Sciatic nerve (tissue), 2 donors: ENCODE data around the gene DMD. TPM values are rescaled to one million over a fixed set of nuclear protein-coding genes. Genes with fewer than 3 reads are reported as not detected.
"Not testable (repeated sequence)": the region's sequence is repeated elsewhere in the genome, so short reads cannot be mapped to it uniquely, and the experiment has no call there.

ENCODE experiments used
- ATAC-seq: fragments of 200-7000 bp; cut with Tn5 transposase; one replicate; pipeline ENCODE4 v1.9.1; 2020; ENCODE audit warnings: mild to moderate bottlenecking, moderate library complexity
- DNase-seq: peaks from one replicate; pipeline ENCODE4 v3.0.0-alpha.2; 2020; ENCODE audit warnings: low spot score
- intact Hi-C: fragments of 100-400 bp; cut with DNase I; formaldehyde crosslinking; loops from one replicate; pipeline ENCODE4 v1.14.2; 2022
- total RNA-seq: library from RNA; stranded (reverse); fragmentation: NEBNext Ultra II Directional; extraction: Animal tissue kit (Norgen Biotek cat#: 25700); gene quantifications from one replicate; pipeline ENCODE4 v1.2.1, GENCODE V29; 2021
- donor health status: DM: no; HTN: no; CAD: no.
- donor health status: DM: no; HTN: no; CAD: no.

The DMD gene
- total RNA-seq, 1 donor from 2014 or later, result 306 TPM

DNA sequence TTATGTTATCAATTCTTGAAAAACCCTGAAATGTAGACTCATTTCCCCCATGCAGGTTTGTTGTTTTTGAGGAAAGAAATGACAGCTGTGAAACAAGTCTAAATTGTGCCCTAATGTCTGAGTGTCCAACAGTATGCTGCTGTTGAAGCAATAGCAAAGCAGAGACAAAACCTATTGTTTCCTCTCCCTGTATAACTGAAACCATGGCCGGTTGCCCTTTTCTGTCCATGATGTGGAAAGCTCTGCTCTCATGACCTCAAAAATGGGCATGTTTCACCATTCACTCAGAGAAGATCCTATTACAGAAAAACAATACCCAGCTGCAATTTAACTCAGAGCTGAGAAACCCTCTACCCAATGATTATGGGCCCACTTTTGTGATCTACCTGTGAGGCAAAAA, 1826.9 kb downstream of the DMD start:
- DNase-seq, result no peak
- ATAC-seq, result no peak
- intact Hi-C loops, result no loop called here

DNA sequence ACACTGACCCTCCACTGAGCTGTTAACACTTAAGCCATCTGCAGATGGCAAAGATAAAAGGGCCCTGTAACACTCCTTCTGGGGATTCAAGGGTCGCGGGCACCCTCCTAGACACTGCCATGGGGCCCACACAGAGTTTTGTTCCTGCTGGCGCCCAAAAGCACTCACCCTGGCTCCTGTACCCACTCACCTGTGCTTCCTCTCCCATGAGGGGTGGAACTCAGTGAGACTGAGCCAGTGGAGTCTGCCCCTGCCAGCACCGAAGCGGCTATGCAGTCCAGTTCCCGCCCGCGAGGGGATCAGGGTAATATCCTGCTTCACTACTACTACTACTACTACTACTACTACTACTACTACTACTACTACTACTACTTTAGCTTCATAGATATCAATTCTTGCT, 1827.4 kb downstream of the DMD start:
- ATAC-seq, result no peak
- DNase-seq, result no peak

DNA sequence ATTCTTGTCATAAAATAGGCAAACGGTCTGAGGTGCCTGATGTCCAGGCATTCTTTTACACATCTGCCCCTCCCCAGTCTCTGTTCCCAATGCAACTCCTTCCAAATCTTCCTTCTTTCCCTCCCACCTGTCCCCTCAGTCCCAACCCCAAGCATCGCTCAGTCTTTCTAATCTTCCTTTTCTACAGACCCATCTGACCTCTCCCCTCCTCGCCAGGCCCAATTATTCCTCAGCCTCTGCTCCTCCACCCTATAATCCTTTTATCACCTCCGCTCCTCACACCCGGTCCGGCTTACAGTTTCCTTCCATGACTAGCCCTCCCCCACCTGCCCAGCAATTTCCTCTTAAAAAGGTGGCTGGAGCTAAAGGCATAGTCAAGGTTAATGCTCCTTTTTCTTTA, 1832.4 kb downstream of the DMD start:
- DNase-seq, intact Hi-C loops, ATAC-seq: not testable (repeated sequence)

More for the DNA sequence above, 1827.4 kb downstream of the DMD start:
- intact Hi-C loops, result no loop called here

DNA sequence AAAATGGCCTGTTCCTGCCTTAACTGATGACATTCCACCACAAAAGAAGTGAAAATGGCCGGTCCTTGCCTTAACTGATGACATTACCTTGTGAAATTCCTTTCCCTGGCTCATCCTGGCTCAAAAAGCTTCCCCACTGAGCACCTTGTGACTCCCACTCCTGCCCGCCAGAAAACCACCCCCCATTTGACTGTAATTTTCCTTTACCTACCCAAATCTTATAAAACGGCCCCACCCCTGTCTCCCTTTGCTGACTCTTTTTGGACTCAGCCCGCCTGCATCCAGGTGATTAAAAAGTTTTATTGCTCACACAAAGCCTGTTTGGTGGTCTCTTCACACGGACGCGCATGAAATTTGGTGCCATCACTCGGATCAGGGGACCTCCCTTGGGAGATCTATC, 1833.5 kb downstream of the DMD start:
- intact Hi-C loops, ATAC-seq, DNase-seq: not testable (repeated sequence)

DNA sequence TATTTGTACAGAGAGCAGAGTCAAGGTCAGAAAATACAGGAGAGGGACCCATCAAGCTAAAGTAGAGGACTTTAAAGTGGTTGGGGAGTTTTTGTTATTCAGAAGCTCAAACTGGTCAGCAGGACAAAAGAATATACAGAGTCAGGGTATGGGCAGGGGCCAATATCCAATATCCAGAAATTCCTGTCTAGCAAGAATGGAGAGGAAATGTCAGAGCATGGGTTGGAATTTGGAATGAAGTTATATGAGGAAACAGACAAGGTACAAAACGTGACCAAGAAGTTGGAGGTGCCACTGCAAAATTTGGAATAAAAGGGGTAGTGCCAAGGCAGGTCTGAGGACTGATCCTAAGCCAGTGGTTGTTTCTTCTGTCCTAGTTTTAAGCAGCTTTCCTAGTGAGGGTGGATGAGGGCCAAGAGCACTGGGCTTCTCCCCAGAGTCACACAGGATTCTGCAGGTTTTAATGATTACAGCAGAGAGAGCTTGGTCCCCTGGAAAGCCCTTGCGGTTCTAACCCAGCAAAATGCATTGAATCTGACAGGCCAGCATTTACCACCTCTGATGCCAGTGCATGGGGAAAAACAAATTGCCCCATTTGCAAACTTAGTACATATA, 1834.8 kb downstream of the DMD start:
- ATAC-seq, result peak; percentile 39
- intact Hi-C loops, result no loop called here
- no peak for DNase-seq

DNA sequence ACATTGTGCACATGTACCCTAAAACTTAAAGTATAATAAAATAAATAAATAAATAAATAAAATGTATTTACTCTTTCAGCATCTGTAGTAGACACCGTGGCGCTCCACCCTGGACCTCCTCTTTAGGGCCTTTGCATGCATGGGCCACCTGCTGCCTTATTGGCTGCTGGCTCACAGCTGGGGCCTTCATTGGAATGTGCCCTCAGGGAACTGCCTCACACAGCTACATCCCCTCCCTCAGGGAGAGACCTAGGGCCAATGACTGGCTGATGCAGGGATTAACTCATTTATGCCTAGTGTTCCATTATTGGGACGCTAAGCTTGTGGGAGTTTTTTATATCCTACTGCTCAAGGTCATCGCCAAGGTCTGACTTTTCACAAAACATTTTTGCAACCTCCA, 1836.6 kb downstream of the DMD start:
- ATAC-seq (no peak), DNase-seq (no peak)
- intact Hi-C loops, result no loop called here

DNA sequence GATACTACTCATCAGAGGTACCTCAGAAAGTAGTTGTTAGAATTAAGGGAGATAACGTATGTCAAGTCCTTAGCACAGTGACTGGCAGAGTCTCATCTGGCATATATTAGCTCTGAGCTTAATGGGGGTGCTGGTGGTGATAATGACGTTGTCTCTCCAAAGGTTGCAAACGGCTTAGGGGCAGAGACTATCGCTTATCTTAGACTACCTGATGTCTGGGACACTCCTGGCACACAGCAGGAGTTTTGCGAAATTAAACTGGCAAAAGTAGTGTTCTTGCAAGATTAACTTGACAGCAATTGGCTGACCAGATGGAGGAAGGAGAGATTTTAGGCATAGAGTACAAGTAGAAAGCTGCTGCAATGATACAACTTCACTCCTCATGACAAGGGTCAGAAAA, 1839.4 kb downstream of the DMD start:
- intact Hi-C loops, result no loop called here
- ATAC-seq (no peak), DNase-seq (no peak)

DNA sequence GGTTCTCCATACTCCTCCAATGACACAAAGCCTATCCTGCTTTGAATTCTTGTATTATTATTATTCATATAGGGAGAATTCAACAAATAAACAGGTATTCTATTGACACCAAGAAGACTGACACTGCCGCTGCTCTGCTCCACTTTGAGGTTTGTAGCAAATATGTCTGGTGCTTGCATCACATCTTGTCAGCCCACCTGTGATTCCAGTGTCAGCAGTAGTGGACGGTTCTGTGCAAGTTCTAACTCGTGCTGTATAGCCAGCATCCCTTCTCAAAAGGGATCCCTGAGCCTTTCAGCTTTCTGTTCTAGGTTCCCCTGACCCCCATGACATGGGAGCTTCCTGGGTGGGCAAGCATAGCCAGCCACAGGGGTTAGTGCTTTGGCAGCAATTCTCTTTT, 1843.5 kb downstream of the DMD start:
- DNase-seq (no peak), ATAC-seq (no peak)
- intact Hi-C loops, result no loop called here

DNA sequence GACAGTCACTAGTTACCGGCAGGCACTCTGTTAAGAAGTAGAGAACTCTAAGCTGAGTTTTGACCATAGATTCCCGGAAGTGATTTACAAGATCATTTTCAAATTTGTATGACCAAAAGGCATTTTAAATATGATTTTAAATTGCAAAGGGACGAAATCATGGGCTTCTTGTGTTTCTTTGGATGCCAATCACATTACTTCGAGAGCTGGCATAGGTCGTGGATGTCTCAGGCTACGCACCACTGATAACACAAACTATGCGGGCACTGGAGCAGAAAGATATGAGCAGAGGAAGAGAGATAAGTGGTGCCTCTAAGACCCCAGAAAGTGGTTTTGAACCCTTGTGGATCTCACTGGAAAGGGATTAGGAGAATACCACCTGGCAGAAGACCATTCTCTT, 1845.3 kb downstream of the DMD start:
- ATAC-seq (no peak), DNase-seq (no peak)
- intact Hi-C loops, result no loop called here

DNA sequence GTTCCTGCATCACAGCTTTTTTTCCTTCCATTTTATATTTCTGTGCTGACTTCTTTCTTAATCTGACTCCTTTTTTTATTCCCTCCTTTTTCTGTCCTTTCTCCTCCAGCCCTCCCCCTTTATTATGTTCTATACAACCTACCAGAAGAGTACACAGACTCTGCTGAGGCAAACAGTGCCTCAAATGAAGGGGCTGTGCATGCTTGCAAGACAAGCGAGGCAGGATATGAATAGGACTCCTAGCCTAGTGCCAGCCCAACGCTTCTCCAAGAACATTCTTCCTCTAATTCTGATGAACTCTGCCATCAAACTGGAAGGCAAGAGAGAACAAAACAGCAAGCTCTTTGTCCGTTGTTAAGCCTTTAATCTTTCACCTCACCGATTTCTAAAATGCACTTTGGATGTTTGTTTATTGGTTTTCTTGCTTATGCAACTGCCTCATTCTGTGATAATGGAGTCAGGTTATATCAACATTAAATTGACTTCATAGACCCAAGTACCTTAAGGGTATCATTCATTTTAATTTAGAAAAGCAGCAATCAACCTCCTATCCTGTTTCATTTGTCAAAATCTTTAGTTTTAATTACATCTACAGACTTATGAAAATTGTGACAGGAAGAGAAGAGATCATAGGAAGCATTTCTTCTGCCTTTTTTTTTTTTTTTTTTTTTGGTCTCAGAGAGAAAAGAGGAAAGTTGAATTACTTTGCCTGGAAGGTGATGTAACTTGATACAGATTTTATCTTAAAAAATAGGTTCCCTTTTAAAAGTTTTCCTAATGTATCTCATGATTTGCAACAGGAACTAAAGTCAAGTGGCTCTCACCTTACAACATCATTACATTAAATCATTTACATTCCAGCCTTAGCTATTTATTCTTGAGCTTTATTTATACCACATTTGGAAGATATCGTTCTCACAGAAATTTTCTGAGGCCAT, 1854.8 kb downstream of the DMD start:
- DNase-seq (no peak), ATAC-seq (peak; percentile 49)
- intact Hi-C loops, result no loop called here

DNA sequence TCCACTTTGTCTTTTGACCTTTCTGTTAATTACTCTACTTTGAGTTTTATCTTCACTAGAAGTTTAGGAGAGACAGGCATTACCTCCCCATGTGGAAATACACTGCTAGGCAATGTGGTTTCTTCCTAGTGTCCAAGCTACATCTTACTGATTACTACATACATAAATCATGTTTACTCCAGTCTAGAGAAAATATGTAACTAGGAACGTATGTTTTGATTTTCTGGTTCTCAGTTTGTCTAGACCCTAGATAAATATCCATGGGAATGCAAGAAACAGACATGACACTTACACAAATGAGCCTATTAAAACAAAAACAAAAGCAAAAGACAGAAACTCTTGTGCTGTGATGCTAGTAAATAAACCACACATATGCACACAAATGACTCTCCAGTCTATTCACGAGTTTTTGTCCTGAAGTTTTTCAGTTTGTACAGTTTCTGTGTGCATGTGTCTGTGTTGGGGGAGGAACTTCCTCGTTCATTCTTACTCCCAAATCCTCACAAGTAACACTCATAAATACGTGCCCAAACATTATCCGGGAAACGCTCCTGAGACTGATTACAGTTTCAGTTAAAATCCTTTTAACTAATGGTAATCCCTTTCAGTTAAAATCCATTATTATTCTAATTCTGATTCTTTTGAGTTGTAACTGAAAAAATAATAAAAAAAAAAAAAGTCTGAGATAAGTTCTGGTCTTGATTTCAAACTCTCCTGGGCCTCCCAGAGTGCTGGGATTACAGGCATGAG, 1856.0 kb downstream of the DMD start:
- no peak for ATAC-seq
- intact Hi-C loops, result no loop called here

DNA sequence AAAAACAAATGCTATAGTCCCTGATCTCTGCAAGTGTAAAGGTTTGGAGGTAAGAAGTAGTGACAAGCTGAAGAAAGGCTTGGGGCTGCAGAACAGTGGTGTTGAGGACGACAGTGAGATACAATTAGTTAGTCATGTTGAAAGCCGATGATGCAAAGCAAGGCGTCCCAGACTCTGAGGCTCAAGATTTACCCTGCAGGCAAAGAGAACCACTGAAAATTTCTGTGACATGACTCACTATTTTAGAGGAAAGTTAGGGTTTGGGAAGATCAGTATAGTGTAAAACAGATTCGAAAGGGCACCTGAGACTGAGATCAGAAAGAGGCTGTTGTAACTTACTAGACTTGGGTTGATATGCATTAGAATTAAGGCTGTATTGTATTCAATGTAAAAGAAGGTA, 1858.3 kb downstream of the DMD start:
- intact Hi-C loops, result no loop called here
- DNase-seq, result no peak
- no peak for ATAC-seq

More for the DNA sequence above, 1856.0 kb downstream of the DMD start:
- no peak for DNase-seq

DNA sequence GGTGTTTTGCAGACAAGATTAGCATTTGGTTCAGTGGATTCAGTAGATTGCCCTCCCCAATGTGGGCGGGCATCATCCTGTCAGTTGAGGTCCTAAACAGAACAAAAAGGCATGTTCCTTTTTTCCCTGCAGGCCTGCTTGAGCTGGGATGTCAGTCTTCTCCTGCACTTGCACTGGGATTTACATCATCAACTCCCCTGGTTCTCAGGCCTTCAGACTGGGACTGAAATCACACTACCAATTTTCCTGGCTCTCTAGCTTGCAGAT, 1860.6 kb downstream of the DMD start:
- intact Hi-C loops, result no loop called here

DNA sequence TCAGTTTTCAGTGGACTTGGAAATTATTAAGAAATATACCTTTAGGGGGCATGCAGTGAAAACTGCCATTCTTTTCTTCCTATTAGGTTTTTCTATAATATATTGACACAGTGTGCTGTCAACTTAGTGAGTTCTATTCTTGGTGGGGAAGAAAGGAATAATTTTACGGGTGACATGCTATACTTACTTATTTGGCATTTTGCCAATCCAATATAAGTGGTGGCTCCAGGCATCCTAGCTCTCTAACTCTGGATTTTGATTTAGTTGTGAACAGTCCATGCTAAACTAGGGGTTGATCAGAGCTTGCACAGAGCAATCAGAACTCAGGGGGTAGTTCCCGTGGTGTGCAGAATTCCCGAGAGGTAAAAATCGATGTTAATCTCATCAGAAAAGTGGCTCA, 1861.8 kb downstream of the DMD start:
- ATAC-seq (no peak), DNase-seq (no peak)
- intact Hi-C loops, result no loop called here

More for the DNA sequence above, 1860.6 kb downstream of the DMD start:
- DNase-seq (no peak), ATAC-seq (no peak)

DNA sequence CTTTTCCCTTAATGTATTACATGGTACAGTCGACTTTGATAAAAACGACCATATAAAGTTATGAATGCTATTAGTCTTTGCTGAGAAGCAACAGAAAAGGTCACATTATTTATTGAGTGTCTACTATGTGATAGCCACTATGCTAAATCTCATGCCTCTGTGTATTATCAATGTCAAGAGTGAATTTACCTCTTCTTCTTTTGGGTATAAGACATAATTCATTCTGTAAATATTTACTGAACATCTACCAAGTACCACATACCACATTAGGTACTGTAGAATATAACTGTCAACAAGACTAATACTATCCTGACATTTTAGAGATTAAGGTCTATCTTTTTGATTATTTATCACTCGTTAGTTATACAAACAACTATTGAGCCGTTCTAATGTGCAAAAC, 1870.8 kb downstream of the DMD start:
- intact Hi-C loops, result no loop called here
- DNase-seq, result no peak
- ATAC-seq, result no peak

DNA sequence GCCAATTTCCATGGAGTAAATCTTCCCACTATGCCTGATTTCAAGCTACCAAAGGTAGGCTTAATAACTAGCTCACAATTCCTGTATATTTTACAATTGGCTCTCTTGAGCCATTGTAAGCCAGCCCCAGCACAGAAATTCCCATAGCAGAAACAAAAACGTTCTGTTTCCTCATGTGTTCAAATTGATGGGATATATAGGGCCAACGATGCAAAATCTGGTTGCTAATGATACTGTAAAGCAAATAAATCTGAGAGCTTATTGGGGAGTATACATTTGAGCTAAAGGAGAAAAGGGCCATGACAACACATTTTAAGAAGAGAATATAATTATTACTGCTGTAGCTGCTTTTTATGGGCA, 1872.4 kb downstream of the DMD start:
- ATAC-seq, result no peak
- intact Hi-C loops, result no loop called here
- DNase-seq, result no peak

DNA sequence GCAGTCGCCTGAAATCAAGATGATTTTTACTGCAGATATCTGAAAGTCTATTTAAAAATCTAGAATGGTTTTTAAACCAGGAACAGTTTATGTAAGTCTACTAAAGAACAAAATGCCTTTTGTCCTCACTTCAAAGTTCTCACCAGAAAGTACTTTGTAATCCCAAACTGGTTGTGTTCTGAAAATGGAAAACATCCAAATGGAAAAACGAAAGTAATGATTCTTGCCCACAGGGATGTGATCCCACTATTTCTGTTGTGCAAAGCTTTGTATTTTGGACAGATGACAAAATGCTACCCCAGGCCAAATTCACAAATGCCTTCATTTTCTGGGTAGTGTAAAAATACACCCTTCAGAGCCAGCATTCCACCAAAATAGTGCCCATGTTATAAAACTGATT, 1874.0 kb downstream of the DMD start:
- DNase-seq (no peak), ATAC-seq (peak; percentile 72)
- intact Hi-C loops, result no loop called here

DNA sequence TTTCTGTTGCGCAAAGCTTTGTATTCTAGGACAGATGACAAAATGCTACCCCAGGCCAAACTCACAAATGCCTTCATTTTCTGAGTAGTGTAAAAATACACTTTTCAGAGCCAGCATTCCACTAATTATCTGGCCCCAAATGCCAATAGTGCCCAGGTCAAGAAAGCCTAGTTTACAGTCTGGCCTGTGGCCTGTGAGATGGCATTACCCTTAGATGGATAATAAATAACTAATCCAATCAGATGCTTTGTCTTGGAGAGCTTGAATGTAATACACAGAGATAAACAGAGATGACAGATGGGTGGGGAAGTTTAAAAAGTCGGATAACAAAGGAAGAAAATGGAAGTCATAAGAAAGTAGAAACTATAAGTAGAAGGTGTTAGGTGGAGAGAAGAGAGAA, 1874.9 kb downstream of the DMD start:
- no peak for DNase-seq
- intact Hi-C loops, result no loop called here
- no peak for ATAC-seq

DNA sequence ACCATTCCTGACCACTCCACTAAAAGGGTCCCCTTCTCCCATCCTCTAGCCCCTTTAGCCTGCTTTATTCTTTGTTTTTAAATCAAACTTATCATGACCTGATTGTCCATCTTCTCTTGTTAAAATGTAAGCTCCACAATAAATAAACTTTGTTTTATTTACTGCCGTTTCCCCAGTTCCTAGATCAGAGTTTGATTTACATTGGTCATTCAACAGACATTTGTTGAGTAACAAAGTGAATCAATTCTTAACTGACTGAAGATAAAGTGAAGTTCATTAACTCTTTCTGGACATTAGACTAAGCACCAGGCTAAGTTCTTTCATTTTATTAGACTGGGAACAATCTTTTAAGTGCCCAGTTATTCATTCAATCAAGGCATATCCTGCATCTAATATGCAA, 1876.4 kb downstream of the DMD start:
- ATAC-seq, result no peak
- DNase-seq, result no peak
- intact Hi-C loops, result no loop called here

DNA sequence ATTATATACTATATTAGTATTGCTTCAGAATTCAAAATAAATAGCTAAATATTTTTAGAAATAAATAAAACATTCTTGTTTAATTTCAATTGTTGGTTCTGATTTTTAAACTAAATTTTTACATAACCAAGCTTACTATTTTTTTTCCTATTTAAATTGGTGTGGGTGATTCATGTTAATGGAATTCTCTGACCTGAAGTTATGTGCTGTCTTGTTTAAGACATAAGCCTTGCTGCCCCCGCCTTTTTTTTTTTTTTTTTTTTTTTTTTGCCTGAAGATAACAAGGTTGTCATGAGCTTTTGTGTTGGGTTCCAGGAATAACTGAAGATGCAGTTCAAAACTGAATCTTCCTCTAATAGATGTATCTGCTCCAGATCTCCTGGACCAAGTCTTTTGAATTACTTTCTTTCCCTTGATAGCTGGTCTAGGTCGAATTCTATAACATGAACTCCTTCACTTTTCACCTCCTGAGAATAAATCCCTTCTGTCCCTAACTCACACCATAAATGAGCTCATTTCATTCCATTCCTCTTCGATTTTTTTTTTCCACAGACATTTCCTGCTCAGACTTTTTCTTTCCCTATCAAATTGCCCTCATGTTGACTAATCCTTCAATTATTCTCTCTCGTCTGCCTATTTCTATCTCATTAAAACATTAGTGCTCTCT, 1878.1 kb downstream of the DMD start:
- intact Hi-C loops, result no loop called here
- no peak for ATAC-seq
- no peak for DNase-seq
